Measurements from ENCODE around the gene RAI2.

The RAI2 gene

DNA sequence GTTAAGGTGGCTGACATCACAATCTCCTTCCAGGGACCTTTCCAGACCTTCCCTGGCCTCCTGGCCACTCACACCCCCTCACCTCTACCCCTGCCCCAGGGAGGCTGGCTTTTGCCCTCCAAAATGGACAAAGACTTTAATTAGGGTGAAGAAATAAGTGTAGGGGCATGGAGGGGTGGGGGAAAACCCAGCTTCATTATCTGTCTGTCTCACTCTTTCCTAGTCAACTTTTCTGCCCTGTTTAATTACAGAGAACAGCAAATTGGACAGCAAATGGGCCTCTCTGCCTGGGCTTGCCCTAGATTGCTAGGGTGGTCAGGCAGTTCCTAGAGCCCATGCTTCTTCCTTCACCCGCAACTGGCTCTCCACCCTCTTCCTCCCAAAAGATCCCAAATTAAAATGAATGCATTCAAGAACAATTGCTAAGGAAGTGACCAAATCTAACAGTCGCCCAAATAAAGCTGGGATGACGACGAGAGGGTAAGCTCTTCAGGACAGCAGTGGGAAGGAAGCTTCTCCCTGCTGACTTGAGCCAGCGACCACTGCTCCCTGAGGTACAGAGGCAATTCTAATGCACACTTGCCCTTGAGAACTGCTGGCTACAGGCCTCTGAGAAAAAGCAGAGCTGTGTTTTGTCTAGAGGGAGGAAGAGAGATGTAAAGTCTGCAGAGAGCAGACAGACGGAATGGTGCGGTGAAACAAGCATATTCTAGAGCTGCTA, 12.4 kb downstream of the RAI2 start:
- no peak for DNase-seq (ENCODE audit: low spot score)
- TF ChIP-seq, protein P1, sequence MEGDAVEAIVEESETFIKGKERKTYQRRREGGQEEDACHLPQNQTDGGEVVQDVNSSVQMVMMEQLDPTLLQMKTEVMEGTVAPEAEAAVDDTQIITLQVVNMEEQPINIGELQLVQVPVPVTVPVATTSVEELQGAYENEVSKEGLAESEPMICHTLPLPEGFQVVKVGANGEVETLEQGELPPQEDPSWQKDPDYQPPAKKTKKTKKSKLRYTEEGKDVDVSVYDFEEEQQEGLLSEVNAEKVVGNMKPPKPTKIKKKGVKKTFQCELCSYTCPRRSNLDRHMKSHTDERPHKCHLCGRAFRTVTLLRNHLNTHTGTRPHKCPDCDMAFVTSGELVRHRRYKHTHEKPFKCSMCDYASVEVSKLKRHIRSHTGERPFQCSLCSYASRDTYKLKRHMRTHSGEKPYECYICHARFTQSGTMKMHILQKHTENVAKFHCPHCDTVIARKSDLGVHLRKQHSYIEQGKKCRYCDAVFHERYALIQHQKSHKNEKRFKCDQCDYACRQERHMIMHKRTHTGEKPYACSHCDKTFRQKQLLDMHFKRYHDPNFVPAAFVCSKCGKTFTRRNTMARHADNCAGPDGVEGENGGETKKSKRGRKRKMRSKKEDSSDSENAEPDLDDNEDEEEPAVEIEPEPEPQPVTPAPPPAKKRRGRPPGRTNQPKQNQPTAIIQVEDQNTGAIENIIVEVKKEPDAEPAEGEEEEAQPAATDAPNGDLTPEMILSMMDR (IDR thresholded peaks at IDR 0.05; ENCODE audit: extremely low read depth, insufficient read depth, missing control alignments) = no peak
- in situ Hi-C loops (cut with MboI; ENCODE audit: low pct_unique_long_range_greater_than_20kb, low sequenced_read_pairs, unreplicated experiment) = no loop called here

DNA sequence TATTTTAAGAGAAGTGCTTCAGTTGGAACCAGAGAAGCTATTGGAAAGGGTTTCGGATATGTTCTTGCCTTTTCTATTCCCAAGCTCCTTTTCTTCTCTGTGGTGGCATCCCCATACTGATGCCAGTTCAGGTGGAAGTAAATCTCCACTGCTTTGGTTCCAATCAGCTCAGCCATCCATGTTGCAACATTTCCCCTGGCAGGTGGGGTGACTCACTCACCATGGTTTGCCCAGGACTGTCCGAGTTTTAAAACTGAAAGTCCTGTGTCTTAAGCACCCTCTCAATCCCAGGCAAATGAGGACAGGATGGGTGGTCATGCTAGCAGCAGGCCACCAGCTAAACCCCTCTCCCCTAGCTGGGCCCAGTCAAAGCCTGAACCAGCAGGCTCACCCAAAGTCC, 15.1 kb downstream of the RAI2 start:
- no peak for DNase-seq (ENCODE audit: low spot score)
- in situ Hi-C loops (cut with MboI; ENCODE audit: low pct_unique_long_range_greater_than_20kb, low sequenced_read_pairs, unreplicated experiment) = no loop called here
- TF ChIP-seq, protein P1 (IDR thresholded peaks at IDR 0.05; ENCODE audit: extremely low read depth, insufficient read depth, missing control alignments) = no peak

DNA sequence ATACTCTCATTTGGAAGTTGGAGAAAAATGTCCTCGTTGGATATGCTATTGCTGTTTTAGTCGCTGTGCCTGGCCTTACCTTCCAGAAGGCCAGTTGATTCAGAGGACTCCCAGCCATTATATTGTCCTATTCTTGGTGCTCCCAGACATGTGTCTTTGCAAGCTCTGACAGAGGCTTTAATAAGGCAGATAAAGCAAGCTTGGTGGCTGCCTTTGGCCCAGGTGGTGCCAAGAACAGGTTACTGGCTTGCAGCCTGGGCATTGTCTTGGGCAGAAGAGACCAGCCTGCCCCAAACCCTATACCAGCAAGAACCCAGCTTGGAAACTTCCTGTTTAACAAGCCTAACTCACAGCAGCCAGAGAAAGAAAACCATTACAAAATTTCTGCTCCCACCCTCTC, 16.9 kb downstream of the RAI2 start:
- TF ChIP-seq, protein P1 (IDR thresholded peaks at IDR 0.05; ENCODE audit: extremely low read depth, insufficient read depth, missing control alignments) = no peak
- in situ Hi-C loops (cut with MboI; ENCODE audit: low pct_unique_long_range_greater_than_20kb, low sequenced_read_pairs, unreplicated experiment) = no loop called here
- DNase-seq (ENCODE audit: low spot score) = no peak

- in situ Hi-C loops (cut with MboI; ENCODE audit: low pct_unique_long_range_greater_than_20kb, low sequenced_read_pairs, unreplicated experiment) = no loop called here
- DNase-seq (ENCODE audit: low spot score) = no peak
- TF ChIP-seq, protein P1 (IDR thresholded peaks at IDR 0.05; ENCODE audit: extremely low read depth, insufficient read depth, missing control alignments) = no peak
Measured at GRCh38 chrX:17842769-17843525, 18.2 kb downstream of the RAI2 start.

DNA sequence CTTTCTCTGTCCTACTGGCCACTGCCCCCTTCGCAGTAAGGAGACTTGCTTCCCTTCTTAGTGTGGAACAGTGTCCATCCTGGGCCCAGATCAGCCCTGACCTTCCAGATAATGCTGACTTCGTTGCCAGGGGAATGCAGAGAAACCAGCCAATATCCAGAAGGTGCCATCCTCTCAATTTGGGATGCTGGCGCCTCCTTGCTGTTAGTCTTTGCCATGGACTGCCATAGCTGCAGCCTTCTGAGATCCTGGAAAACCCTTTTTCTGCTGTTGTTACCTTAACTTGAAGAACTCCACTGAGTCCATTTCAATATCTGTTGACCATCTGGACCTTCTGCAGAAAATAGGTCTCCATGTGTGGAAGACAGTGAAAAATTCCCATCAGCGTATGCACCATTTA, 21.8 kb downstream of the RAI2 start:
- DNase-seq (ENCODE audit: low spot score) = no peak
- in situ Hi-C loops (cut with MboI; ENCODE audit: low pct_unique_long_range_greater_than_20kb, low sequenced_read_pairs, unreplicated experiment) = no loop called here
- TF ChIP-seq, protein P1 (IDR thresholded peaks at IDR 0.05; ENCODE audit: extremely low read depth, insufficient read depth, missing control alignments) = no peak

DNA sequence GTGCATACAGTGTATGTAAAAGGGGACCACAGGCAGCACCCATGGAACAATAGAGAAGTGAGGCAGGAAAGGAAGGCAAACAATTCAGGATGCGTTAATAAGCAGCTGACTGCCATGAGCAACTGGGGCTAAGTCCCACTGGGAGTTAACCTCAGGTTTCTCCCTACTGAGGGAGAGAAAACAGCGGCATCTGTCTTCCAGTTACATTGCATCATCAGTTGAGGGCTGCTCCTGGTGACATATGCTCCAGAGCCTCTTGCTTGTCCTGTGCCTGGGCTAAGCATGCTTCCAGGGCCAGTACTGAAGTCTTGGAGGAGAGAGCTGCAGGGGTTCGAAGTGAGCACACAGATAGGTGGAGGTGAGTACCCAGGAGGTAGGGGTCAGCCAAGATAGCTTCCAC, 24.3 kb downstream of the RAI2 start:
- TF ChIP-seq, protein P1 (IDR thresholded peaks at IDR 0.05; ENCODE audit: extremely low read depth, insufficient read depth, missing control alignments) = no peak
- DNase-seq (ENCODE audit: low spot score) = no peak
- in situ Hi-C loops (cut with MboI; ENCODE audit: low pct_unique_long_range_greater_than_20kb, low sequenced_read_pairs, unreplicated experiment) = no loop called here

All from GM13977 (cell line).